B cell (primary cell): ENCODE measurements around the gene MSH6.

Experiments used
- EZH2 ChIP-seq: IDR thresholded peaks from 2 replicates; pipeline ENCODE4 v1.6.1; 2012; ENCODE audit warnings: borderline replicate concordance, low read depth, mild to moderate bottlenecking, moderate library complexity, low read length; ENCODE audit not compliant: insufficient read depth, poor library complexity, severe bottlenecking
- TF ChIP-seq, protein P1 (sequence below): fragments of 200-600 bp; IDR thresholded peaks from one replicate; pipeline ENCODE4 v1.8.0; 2022; ENCODE audit warnings: antibody characterized with exemption, mild to moderate bottlenecking

GRCh38 chr2:47849368-47849767 lies 66.4 kb downstream of the MSH6 start:
- TF ChIP-seq, protein P1, sequence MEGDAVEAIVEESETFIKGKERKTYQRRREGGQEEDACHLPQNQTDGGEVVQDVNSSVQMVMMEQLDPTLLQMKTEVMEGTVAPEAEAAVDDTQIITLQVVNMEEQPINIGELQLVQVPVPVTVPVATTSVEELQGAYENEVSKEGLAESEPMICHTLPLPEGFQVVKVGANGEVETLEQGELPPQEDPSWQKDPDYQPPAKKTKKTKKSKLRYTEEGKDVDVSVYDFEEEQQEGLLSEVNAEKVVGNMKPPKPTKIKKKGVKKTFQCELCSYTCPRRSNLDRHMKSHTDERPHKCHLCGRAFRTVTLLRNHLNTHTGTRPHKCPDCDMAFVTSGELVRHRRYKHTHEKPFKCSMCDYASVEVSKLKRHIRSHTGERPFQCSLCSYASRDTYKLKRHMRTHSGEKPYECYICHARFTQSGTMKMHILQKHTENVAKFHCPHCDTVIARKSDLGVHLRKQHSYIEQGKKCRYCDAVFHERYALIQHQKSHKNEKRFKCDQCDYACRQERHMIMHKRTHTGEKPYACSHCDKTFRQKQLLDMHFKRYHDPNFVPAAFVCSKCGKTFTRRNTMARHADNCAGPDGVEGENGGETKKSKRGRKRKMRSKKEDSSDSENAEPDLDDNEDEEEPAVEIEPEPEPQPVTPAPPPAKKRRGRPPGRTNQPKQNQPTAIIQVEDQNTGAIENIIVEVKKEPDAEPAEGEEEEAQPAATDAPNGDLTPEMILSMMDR: no peak
- no peak for TF ChIP-seq EZH2
